Esophagus muscularis mucosa (tissue), 4 donors: ENCODE measurements around the gene DGKA. TPM values are rescaled to one million over a fixed set of nuclear protein-coding genes. Genes with fewer than 3 reads are reported as not detected.

Source experiments
- DNase-seq: peaks from one replicate; pipeline ENCODE4 v3.0.0-alpha.2; 2017; ENCODE audit errors: extremely low spot score
- H3K27ac ChIP-seq, 4 donors: fragments of 200-600 bp; sonication (generic); replicated peaks in 1 of 4; 1 replicate in 3 of 4; 2 replicates in 1 of 4; pipeline ENCODE4 v1.5.1; 2016 to 2019; ENCODE audit warnings: mild to moderate bottlenecking in 1 of 4
- H3K27me3 ChIP-seq, 4 donors: fragments of 200-600 bp; sonication (generic); one replicate each; pipeline versions ENCODE4 v1.5.1 to v1.6.0; 2016 to 2019
- H3K36me3 ChIP-seq, 4 donors: fragments of 200-600 bp; sonication (generic); one replicate each; pipeline ENCODE4 v1.5.1; 2016 to 2019
- H3K4me1 ChIP-seq, 4 donors: fragments of 200-600 bp; sonication (generic); one replicate each; pipeline ENCODE4 v1.5.1; 2016 to 2019
- H3K4me3 ChIP-seq, 4 donors: fragments of 200-600 bp; sonication (generic); 1 replicate in 2 of 4; 2 replicates in 2 of 4; pipeline ENCODE4 v1.5.1; 2016 to 2019; ENCODE audit warnings: mild to moderate bottlenecking in 4 of 4, moderate library complexity in 1 of 4
- H3K9me3 ChIP-seq, 4 donors: fragments of 200-600 bp; sonication (generic); 1 replicate in 3 of 4; 2 replicates in 1 of 4; pipeline ENCODE4 v1.5.1; 2016 to 2019
- CTCF ChIP-seq, 3 experiments: fragments of 200-600 bp in 2 of 3; fragments of 450-650 bp in 1 of 3; sonication (generic) in 2 of 3; IDR thresholded peaks; one replicate each; pipeline ENCODE4 v1.5.1; 2017 to 2019; ENCODE audit warnings: antibody characterized with exemption in 3 of 3, mild to moderate bottlenecking in 2 of 3, moderate library complexity in 1 of 3
- EP300 ChIP-seq: sonication (generic); formaldehyde crosslinking; IDR thresholded peaks from one replicate; pipeline ENCODE4 v1.6.1; 2017; ENCODE audit warnings: antibody characterized with exemption
- POLR2A ChIP-seq: fragments of 450-650 bp; IDR thresholded peaks from one replicate; pipeline ENCODE4 v1.6.1; 2017; ENCODE audit warnings: antibody characterized with exemption, moderate library complexity, mild to moderate bottlenecking, low read depth
- POLR2AphosphoS5 ChIP-seq, 2 donors: sonication (generic); formaldehyde crosslinking; IDR thresholded peaks; one replicate each; pipeline ENCODE4 v1.6.1; 2017; ENCODE audit warnings: antibody characterized with exemption in 2 of 2
- WGBS: methylation state at CpG from one replicate; pipeline ENCODE4 v1.1.5; 2018; 5-methylcytosine and 5-hydroxymethylcytosine counted together
- intact Hi-C: fragments of 100-400 bp; cut with DNase I; formaldehyde crosslinking; loops from one replicate; pipeline ENCODE4 v1.15.1; 2023
- total RNA-seq, 4 donors: library from RNA; depleted of rRNA; stranded (reverse); fragments of >200 nt; gene quantifications; one replicate each; pipeline versions ENCODE4 v1.1.0 to v1.2.1, GENCODE V29; 2016

The DGKA gene
- total RNA-seq, 4 donors from 2014 or later: 18.7 to 39.7 (median 24.7) TPM

GRCh38 chr12:55991110-55991509 lies 60.1 kb downstream of the DGKA start:
- Histone ChIP-seq H3K9me3 (no peaks in the 10 kb centered on the region), H3K27me3 (no peaks in the 10 kb centered on the region), H3K4me3 (no peak overlapping the region), H3K36me3 (peaks cover 73 to 94% (median 91%) of the 10 kb centered on the region in 4 donors), H3K4me1 (peaks cover 0 to 5% (median 3%) of the 10 kb centered on the region in 4 donors), H3K27ac (no peak overlapping the region)
- WGBS: 82% methylated on average over 3 of the region's 3 CpGs
- intact Hi-C loops: no loop called here
- TF ChIP-seq POLR2A: no peak
- no peak for TF ChIP-seq EP300
- no peak for TF ChIP-seq CTCF (IDR thresholded peaks at IDR 0.05)
- TF ChIP-seq POLR2AphosphoS5 (IDR thresholded peaks at IDR 0.05): no peak
- no peak for DNase-seq

- H3K4me1 ChIP-seq: peaks cover 9 to 21% (median 18%) of the 10 kb centered on the region in 4 donors
- TF ChIP-seq POLR2A (no peak), POLR2AphosphoS5 (IDR thresholded peaks at IDR 0.05) (no peak), EP300 (no peak), CTCF (IDR thresholded peaks at IDR 0.05) (no peak)
- H3K9me3 ChIP-seq: no peaks in the 10 kb centered on the region
- H3K27ac ChIP-seq: no peak overlapping the region
- 84% methylated on average over 4 of the region's 4 CpGs for WGBS
- DNase-seq: no peak
- H3K4me3 ChIP-seq: no peak overlapping the region
- H3K36me3 ChIP-seq: peaks cover 57 to 72% (median 69%) of the 10 kb centered on the region in 4 donors
- H3K27me3 ChIP-seq: no peaks in the 10 kb centered on the region
- intact Hi-C loops: no loop called here
Observed at GRCh38 chr12:55993230-55993853, 62.4 kb downstream of the DGKA start.

DNA sequence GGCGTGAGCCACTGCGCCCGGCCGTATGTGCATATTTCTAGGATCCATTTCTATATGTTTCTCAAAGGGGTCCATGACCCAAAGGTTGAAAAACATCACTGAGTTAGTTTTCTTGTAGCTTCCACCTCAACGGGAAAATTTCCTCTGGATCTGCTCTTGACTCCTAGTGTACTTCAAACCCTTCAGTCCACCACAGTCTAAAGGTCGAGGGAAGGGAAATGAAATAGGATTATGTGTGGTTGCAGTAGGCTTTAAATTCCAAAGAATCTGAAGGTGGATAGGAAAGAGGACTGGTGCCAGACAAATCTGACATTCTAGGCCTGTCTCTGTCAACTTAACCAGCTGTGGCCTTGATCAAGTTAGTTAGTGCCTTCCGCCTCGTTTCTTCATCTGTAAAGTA lies 64.4 kb downstream of the DGKA start:
- TF ChIP-seq POLR2A: no peak
- no peak for TF ChIP-seq POLR2AphosphoS5 (IDR thresholded peaks at IDR 0.05)
- no peak for TF ChIP-seq CTCF (IDR thresholded peaks at IDR 0.05)
- TF ChIP-seq EP300: no peak
- Histone ChIP-seq H3K4me3 (no peak overlapping the region), H3K36me3 (peaks cover 41 to 65% (median 52%) of the 10 kb centered on the region in 4 donors), H3K27me3 (no peaks in the 10 kb centered on the region), H3K27ac (peak overlapping the region in 3 of 4 donors; percentile 81 to 90 (median 81)), H3K9me3 (no peaks in the 10 kb centered on the region), H3K4me1 (peaks cover 9 to 26% (median 19%) of the 10 kb centered on the region in 4 donors)
- DNase-seq: no peak
- intact Hi-C loops: loop anchor here (5.0 kb wide), 1 partner anchor 107 kb away; the partner anchor contains the start of gene PA2G4
- WGBS: 77% methylated on average over 8 of the region's 8 CpGs

- Histone ChIP-seq H3K27ac (peak overlapping the region; percentile 81 to 90 (median 81)), H3K36me3 (peaks cover 33 to 61% (median 45%) of the 10 kb centered on the region in 4 donors), H3K4me1 (peaks cover 9 to 26% (median 19%) of the 10 kb centered on the region in 4 donors), H3K27me3 (no peaks in the 10 kb centered on the region), H3K9me3 (no peaks in the 10 kb centered on the region), H3K4me3 (peak overlapping the region; percentile 65 to 73 (median 68))
- intact Hi-C loops: loop anchor here (2.0 to 5.0 kb wide), 2 partner anchors 45 to 106 kb away; partner anchors contain the start of genes PA2G4 and RPS26
- TF ChIP-seq POLR2AphosphoS5 (IDR thresholded peaks at IDR 0.05) (no peak), CTCF (IDR thresholded peaks at IDR 0.05) (peak; percentile 77 to 90 (median 90))
- 26% methylated on average over 14 of the region's 14 CpGs for WGBS
- no peak for DNase-seq
Observed at GRCh38 chr12:55996201-55996714, 65.3 kb downstream of the DGKA start.
